AG08396 (cell line): ENCODE data around the gene MAD1L1.

Experiments
- DNase-seq: peaks from one replicate; pipeline ENCODE4 v3.0.0; 2012; ENCODE audit warnings: low spot score, mixed read lengths

The MAD1L1 gene

GRCh38 chr7:2156756-2157472 is 75.8 kb downstream of the MAD1L1 start:
- DNase-seq, result no peak

DNA sequence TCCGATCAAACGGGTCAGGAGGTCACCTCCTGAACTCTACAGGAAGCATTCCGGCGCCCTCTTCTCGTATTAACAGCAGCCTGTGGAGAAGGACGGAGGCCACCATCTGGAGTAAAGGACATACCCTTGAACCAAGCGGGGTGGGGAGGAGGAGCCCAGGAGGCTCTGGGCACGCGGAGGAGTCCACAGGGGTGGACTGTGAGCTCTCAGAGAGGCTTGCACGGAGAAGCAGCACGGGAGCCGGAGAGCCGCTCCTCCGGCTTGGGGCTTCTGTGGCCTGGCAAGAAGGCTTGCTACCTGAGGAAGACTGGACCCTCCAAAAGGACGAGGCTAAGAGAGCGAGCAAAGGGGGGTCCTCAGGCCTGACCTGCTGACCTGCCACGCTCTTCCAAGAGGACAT is 77.9 kb downstream of the MAD1L1 start:
- no peak for DNase-seq

GRCh38 chr7:2154121-2154520 is 78.6 kb downstream of the MAD1L1 start:
- no peak for DNase-seq

GRCh38 chr7:2152646-2153045 is 80.1 kb downstream of the MAD1L1 start:
- no peak for DNase-seq

- DNase-seq, result no peak
These were observed 80.7 kb downstream of the MAD1L1 start for GRCh38 chr7:2151801-2152612.

GRCh38 chr7:2151237-2151636 is 81.5 kb downstream of the MAD1L1 start:
- DNase-seq, result no peak

- no peak for DNase-seq
These were observed 82.3 kb downstream of the MAD1L1 start for GRCh38 chr7:2150445-2150815.

DNA sequence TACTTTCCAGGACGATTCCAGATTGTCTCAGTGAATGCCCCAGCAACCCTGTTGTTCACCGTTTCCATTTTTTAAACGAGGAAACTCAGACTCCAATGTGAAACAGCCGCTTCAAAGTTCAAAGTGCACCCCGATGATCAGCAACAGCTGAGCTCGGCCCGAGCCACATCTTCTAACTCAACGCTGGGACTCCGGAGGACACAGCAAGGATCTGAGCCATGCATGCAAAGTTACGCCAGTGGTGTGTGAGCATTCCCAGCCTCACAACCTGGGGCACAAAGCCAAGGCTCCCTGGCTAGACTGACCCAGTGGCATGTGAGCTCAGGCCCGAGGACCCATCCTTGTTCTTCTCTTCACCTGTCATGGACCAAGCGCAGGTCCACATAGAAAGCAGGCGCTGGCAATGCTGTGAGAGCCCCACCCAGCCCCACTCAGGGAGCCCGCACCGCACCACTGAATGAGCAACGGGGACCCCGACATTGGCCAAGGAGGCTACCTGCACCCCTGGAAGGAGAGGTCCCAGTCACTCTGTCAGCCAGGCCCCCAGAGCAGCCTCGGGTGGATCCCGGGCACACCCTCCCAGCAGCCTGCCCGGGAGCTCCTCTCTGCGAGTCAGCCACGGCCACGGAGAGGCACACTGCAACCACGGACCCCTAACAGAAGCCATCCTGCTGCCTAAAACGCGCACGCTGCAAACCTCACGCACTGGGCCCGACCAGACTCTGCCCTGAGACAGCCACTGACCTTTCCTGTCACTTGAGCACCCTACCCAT is 82.9 kb downstream of the MAD1L1 start:
- no peak for DNase-seq

DNA sequence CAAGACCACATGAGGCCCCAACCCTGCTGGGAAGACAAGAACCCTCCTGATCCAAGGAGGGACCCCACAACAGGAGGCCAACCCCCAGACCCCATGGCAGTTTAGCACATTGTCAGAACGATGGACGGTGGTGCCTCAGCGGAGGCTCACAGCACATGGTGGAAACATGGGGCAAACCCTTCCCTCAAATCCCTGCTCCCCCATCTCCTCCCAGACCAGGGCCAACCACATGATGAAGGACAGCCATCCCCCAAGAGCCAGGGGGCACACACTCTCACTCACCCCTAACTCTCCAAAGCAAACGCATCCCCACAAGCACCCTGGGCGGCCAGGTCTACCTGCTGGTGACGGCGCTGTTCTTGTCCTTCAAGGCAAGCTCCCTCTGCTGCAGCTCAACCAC is 83.9 kb downstream of the MAD1L1 start:
- no peak for DNase-seq

DNA sequence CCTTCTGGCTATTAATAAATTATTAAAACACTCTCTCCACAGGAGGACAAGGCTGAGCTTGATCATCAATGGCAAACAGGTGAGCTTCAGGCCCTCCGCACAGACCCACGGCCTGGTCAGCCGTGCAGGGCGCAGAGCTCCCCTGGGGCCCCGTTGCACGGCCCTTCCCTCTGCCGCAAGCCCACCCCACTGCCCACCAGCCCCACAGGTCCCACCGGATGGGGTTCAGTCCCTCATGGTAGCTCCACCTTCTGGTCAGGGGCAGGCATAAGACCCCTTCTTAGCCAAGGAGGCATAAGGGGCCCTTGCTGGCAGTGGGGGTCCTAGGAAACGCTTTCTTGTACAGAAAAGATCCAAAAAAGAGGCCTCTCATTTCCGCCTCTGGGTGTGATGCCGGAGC is 84.6 kb downstream of the MAD1L1 start:
- no peak for DNase-seq

- no peak for DNase-seq
These were observed 85.9 kb downstream of the MAD1L1 start for GRCh38 chr7:2146676-2147472.

- no peak for DNase-seq
These were observed 86.7 kb downstream of the MAD1L1 start for GRCh38 chr7:2145835-2146580.

- DNase-seq, result no peak
These were observed 87.8 kb downstream of the MAD1L1 start for GRCh38 chr7:2144926-2145325.

DNA sequence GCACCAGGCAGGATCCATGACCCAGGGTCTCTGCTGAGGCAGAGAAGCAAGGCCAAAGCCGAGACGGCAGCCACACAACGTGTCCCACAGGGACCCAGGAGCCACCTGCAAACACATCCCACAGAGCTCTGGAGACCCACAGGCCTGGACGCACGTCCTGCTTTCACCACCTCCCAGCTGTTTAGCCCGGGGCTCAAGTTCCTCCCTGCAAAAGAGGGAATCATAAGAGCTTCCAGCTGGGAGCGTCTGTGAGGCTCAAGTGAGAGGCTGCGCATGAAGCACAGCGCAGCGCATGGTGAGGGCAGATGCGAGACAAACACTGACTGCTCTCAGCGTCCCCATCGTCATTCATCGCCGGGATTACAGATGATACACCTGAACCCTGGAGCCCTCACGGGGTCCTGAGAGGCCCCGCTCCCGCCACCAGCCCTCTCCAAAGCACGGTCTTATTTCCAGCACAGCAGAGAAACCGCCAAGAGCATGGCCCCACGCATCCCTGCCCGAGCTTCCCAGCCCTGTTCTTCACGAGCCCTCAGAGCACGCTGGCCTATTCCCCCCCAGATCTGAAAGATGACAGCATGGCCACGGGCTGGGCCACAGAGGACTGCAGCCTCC is 88.7 kb downstream of the MAD1L1 start:
- DNase-seq, result no peak

DNA sequence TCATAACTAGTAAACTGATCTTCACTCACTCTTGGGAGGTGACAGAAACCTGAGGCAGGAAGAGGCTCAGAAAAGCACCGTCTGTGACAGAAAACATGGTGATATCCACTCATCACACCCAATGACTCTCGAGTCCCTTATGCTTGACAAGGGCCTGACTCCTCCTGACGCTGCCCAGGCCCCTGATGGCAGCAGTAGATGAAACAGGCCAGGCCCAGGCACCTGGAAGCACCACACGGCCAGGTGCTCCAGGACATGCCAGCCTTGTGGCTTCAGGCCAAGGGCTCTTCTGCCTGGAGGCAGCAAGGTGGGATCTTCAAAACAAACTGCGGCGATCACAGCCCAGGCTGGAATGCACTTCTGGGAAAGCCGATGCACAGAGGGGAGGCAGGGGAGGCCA is 89.3 kb downstream of the MAD1L1 start:
- no peak for DNase-seq

DNA sequence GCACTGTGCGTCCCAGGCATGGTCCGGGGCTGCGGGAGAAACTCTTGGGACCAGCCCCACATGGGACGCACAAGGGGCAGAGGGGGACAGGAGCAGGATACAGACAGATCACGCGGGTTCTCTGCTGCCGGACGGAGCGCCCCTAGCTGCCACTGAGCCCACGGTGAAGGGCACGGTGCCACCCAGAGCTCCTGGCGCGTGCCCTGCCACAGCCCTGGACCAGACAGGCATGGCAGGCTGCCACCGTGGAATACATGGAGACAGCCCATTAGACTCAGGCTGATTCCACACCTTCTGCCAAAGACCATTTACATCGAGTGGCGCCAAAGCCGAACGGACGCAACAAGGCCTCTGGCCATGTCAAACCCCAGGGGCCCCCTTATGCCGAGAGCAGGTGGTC is 90.4 kb downstream of the MAD1L1 start:
- DNase-seq, result no peak

- DNase-seq, result no peak
These were observed 91.1 kb downstream of the MAD1L1 start for GRCh38 chr7:2141651-2142050.

DNA sequence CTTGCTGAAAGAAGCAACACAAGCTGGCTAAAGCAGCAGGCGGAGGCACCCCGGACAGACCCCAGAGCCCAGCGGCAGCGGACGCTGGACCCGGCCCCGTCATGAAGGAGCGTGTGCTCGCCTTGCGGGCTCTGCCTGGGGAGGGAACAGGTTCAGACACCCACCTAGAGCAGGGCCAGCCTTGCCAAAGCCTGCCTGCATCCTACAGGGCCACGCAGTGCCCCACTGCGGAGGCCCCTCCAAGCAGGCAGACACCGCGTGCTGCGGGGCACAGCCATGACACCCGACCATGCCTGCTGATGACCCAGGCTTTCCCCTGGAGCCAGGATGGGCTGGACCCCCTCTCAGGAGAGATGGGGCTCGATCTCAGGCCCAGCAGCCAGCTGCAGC is 91.7 kb downstream of the MAD1L1 start:
- no peak for DNase-seq

DNA sequence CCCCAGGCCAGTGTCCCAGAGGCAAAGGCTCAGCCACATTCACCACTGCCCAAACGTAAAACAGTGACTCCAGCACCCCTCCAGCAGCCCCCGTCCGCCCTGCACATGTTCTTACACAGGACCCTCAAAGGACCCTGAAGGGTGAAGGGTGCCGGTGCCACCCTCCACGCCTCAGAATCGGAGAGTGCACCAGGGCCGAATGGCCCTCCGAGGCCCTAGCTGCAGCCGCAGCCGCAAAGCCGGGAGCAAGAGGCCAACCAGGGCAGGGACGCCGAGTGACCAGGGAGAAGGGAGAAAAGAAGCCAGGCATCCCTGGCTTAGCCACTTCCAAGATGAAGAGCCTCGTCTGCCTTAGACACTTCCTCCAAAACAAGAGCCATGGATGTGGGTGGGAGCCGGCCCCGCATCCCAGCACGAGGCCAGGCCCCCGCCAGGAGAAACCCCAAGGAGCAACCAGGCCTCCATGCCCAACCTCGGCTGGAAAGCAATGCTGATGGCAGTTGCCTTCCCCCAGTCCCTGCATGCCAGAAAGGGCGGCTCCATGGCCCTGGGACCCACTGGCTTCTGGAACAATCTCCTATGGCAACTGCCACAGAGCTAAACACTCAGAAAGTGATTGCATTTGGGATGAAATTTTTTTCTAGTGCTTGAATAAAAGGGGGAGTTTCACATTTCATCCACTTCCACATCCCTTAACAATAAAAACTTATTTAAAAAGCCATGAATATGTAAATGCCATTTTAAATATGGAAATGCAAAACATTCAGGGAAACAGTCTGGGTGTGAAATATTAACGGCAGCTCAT is 92.3 kb downstream of the MAD1L1 start:
- DNase-seq, result no peak
